H1 (cell line): ENCODE data around the gene DENND6B.

Experiments used
- ATF2 ChIP-seq: IDR thresholded peaks from 2 replicates; pipeline ENCODE4 v1.6.1; 2012; ENCODE audit warnings: low read length, inconsistent platforms
- CHD2 ChIP-seq: IDR thresholded peaks from 2 replicates; pipeline ENCODE4 v1.6.1; 2012; ENCODE audit warnings: low read length, improper control_type of control experiment
- EZH2 ChIP-seq: fragments of 200-600 bp; sonication (generic); IDR thresholded peaks from 2 replicates; pipeline ENCODE4 v1.7.1; 2012; ENCODE audit warnings: low read depth, mild to moderate bottlenecking, moderate library complexity, low read length, inconsistent platforms; ENCODE audit not compliant: severe bottlenecking
- FOSL1 ChIP-seq: IDR thresholded peaks from 2 replicates; pipeline ENCODE4 v1.6.1; 2011; ENCODE audit warnings: mild to moderate bottlenecking, low read depth, low read length, moderate library complexity; ENCODE audit not compliant: insufficient read depth
- POLR2A ChIP-seq, 2 experiments: IDR thresholded peaks; 1 replicate in 1 of 2; 2 replicates in 1 of 2; pipeline ENCODE4 v1.6.1; 2011; ENCODE audit warnings: low read depth in 2 of 2, low read length in 2 of 2, mild to moderate bottlenecking in 2 of 2; ENCODE audit errors: control extremely low read depth in 1 of 2
- POLR2AphosphoS5 ChIP-seq: IDR thresholded peaks from 2 replicates; pipeline ENCODE4 v1.6.1; 2011; ENCODE audit warnings: low read depth, low read length
- RBBP5 ChIP-seq: IDR thresholded peaks from 2 replicates; pipeline ENCODE4 v1.7.1; 2012; ENCODE audit warnings: low read depth, mild to moderate bottlenecking, inconsistent platforms, low read length, moderate library complexity, borderline replicate concordance
- RNF2 ChIP-seq: fragments of 200-900, 300-1000 bp; sonication (generic); IDR thresholded peaks from 2 replicates; pipeline ENCODE4 v1.7.1; 2016; ENCODE audit warnings: borderline replicate concordance, low read depth, mild to moderate bottlenecking, antibody characterized with exemption, low read length; ENCODE audit not compliant: poor library complexity, severe bottlenecking; ENCODE audit errors: missing control alignments
- SIN3A ChIP-seq, 2 experiments: IDR thresholded peaks in 1 of 2; conservative IDR thresholded peaks in 1 of 2; 2 replicates each; pipeline ENCODE4 v1.6.1; 2011 to 2012; ENCODE audit warnings: low read length in 2 of 2, improper control_type of control experiment in 1 of 2, low read depth in 1 of 2, mild to moderate bottlenecking in 1 of 2
- SP2 ChIP-seq: IDR thresholded peaks from 2 replicates; pipeline ENCODE4 v1.6.1; 2012; ENCODE audit warnings: mild to moderate bottlenecking, low read length, inconsistent platforms
- TF ChIP-seq, protein P1 (sequence below): IDR thresholded peaks from 2 replicates; pipeline ENCODE4 v1.6.1; 2012; ENCODE audit warnings: inconsistent platforms
- TF ChIP-seq, protein P2 (sequence below), 3 experiments: IDR thresholded peaks; 1 replicate in 2 of 3; 2 replicates in 1 of 3; pipeline versions ENCODE4 v1.5.1 to v1.6.1; 2011; ENCODE audit warnings: low read length in 3 of 3, mild to moderate bottlenecking in 3 of 3, inconsistent platforms in 2 of 3, low read depth in 1 of 3, moderate library complexity in 1 of 3; ENCODE audit not compliant: insufficient read depth in 1 of 3; ENCODE audit errors: control extremely low read depth in 1 of 3

DNA sequence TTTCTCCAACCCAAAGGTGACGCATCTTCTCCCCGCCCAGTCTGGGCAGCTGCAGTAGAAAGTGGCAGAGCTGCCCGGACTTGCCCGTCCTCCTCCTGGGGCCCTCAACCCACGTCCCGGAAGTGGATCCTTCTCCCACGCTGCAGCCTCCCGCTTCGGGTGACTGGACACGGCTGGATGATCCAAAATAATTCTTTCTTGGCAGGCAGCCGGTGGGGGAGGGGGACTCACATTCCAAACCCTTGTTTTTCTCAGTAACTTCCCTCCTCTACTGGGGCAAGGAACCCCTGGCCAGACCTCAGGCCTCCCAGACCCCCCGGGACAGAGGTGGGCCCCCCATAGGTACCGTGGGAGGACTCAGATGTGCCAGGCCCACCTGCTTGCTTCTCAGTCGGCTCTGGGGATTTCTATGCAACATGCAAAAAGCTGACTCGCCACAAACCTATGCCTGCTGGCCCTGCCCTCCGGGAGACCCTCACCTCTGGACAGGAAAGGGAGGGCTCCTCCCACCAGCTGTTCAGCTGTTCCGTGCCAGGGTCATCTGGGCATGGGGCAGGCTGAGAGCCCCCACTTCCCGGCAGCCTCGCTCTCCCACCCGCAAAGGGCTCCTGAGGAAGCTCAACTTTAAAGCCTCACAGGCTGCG, 20.8 kb downstream of the DENND6B start:
- no peak for TF ChIP-seq SP2
- no peak for TF ChIP-seq SIN3A (conservative IDR thresholded peaks at IDR 0.05 in 1 of 2, IDR thresholded peaks at IDR 0.05 in 1 of 2; ENCODE audit: low read depth in 1 of 2, low read length in 2 of 2)
- no peak for TF ChIP-seq ATF2
- no peak for TF ChIP-seq EZH2
- TF ChIP-seq RNF2 = no peak
- TF ChIP-seq, protein P1, sequence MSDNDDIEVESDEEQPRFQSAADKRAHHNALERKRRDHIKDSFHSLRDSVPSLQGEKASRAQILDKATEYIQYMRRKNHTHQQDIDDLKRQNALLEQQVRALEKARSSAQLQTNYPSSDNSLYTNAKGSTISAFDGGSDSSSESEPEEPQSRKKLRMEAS = no peak
- TF ChIP-seq, protein P2, sequence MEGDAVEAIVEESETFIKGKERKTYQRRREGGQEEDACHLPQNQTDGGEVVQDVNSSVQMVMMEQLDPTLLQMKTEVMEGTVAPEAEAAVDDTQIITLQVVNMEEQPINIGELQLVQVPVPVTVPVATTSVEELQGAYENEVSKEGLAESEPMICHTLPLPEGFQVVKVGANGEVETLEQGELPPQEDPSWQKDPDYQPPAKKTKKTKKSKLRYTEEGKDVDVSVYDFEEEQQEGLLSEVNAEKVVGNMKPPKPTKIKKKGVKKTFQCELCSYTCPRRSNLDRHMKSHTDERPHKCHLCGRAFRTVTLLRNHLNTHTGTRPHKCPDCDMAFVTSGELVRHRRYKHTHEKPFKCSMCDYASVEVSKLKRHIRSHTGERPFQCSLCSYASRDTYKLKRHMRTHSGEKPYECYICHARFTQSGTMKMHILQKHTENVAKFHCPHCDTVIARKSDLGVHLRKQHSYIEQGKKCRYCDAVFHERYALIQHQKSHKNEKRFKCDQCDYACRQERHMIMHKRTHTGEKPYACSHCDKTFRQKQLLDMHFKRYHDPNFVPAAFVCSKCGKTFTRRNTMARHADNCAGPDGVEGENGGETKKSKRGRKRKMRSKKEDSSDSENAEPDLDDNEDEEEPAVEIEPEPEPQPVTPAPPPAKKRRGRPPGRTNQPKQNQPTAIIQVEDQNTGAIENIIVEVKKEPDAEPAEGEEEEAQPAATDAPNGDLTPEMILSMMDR (IDR thresholded peaks at IDR 0.05; ENCODE audit: control extremely low read depth in 1 of 3, insufficient read depth in 1 of 3, low read depth in 1 of 3, low read length in 3 of 3) = no peak
- no peak for TF ChIP-seq POLR2AphosphoS5
- TF ChIP-seq RBBP5 = no peak; the same call in 1 of the 2 replicates
- no peak for TF ChIP-seq FOSL1
- no peak for TF ChIP-seq CHD2
- TF ChIP-seq POLR2A (IDR thresholded peaks at IDR 0.05; ENCODE audit: control extremely low read depth in 1 of 2, low read depth in 2 of 2, low read length in 2 of 2) = no peak
